HEK293 (cell line): ENCODE results near the gene TCEAL3.

Source experiments
- KLF8 ChIP-seq: fragments of 450-650 bp; formaldehyde crosslinking; IDR thresholded peaks from 2 replicates; pipeline ENCODE4 v1.5.1; 2016; ENCODE audit warnings: missing biosample characterization, missing genetic modification characterization
- WT1 ChIP-seq: fragments of 450-650 bp; formaldehyde crosslinking; IDR thresholded peaks from 2 replicates; pipeline ENCODE4 v1.5.1; 2016; ENCODE audit warnings: missing biosample characterization, missing genetic modification characterization
- ZNF121 ChIP-seq: fragments of 450-650 bp; formaldehyde crosslinking; IDR thresholded peaks from 2 replicates; pipeline ENCODE4 v1.5.1; 2016; ENCODE audit warnings: missing biosample characterization, missing genetic modification characterization
- ZNF133 ChIP-seq: fragments of 450-650 bp; formaldehyde crosslinking; IDR thresholded peaks from 2 replicates; pipeline ENCODE4 v1.5.1; 2016; ENCODE audit warnings: missing biosample characterization, missing genetic modification characterization
- ZNF311 ChIP-seq: fragments of 450-650 bp; formaldehyde crosslinking; IDR thresholded peaks from 2 replicates; pipeline ENCODE4 v1.5.1; 2017; ENCODE audit warnings: missing biosample characterization, missing genetic modification characterization, borderline replicate concordance
- ZNF629 ChIP-seq: fragments of 450-650 bp; formaldehyde crosslinking; IDR thresholded peaks from 2 replicates; pipeline ENCODE4 v1.5.1; 2017; ENCODE audit warnings: missing biosample characterization, missing genetic modification characterization
- ZNF747 ChIP-seq: fragments of 450-650 bp; formaldehyde crosslinking; IDR thresholded peaks from 2 replicates; pipeline ENCODE4 v1.5.1; 2016; ENCODE audit warnings: missing biosample characterization, missing genetic modification characterization
- TF ChIP-seq, protein P1 (sequence below): fragments of 450-650 bp; formaldehyde crosslinking; IDR thresholded peaks from 2 replicates; pipeline ENCODE4 v1.5.1; 2016; ENCODE audit warnings: missing biosample characterization, missing genetic modification characterization
- TF ChIP-seq, protein P2 (sequence below): fragments of 450-650 bp; formaldehyde crosslinking; IDR thresholded peaks from 2 replicates; pipeline ENCODE4 v1.5.1; 2016; ENCODE audit warnings: missing biosample characterization, missing genetic modification characterization
- TF ChIP-seq, protein P3 (sequence below): fragments of 450-650 bp; formaldehyde crosslinking; IDR thresholded peaks from 2 replicates; pipeline ENCODE4 v1.5.1; 2016; ENCODE audit warnings: missing biosample characterization, missing genetic modification characterization, borderline replicate concordance
- TF ChIP-seq, protein P4 (sequence below): fragments of 450-650 bp; formaldehyde crosslinking; IDR thresholded peaks from 2 replicates; pipeline ENCODE4 v1.5.1; 2017; ENCODE audit warnings: missing biosample characterization, missing genetic modification characterization
- TF ChIP-seq, protein P5 (sequence below): fragments of 450-650 bp; IDR thresholded peaks from 2 replicates; pipeline ENCODE4 v1.5.1; 2018; ENCODE audit warnings: missing biosample characterization, mild to moderate bottlenecking, missing genetic modification characterization
- TF ChIP-seq, protein P6 (sequence below): fragments of 450-650 bp; formaldehyde crosslinking; IDR thresholded peaks from 2 replicates; pipeline ENCODE4 v1.5.1; 2016; ENCODE audit warnings: missing biosample characterization, missing genetic modification characterization

DNA sequence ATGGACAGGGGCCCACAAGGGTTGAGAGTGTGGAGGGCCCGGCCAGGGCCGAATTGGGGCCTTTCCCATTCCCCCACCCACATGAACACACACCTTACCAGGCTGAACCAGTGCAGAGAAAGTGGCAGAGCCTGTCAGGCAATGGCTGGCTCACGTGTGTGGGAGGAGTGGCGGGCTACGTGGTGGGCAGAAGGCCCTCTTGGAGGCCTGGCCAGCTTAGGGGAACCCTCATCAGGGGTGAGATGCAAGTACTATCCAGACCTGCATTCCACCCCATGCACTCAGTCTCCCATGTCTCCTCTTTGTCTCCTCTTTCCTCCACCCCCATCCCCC is 21.5 kb upstream of the TCEAL3 start:
- TF ChIP-seq, protein P1, sequence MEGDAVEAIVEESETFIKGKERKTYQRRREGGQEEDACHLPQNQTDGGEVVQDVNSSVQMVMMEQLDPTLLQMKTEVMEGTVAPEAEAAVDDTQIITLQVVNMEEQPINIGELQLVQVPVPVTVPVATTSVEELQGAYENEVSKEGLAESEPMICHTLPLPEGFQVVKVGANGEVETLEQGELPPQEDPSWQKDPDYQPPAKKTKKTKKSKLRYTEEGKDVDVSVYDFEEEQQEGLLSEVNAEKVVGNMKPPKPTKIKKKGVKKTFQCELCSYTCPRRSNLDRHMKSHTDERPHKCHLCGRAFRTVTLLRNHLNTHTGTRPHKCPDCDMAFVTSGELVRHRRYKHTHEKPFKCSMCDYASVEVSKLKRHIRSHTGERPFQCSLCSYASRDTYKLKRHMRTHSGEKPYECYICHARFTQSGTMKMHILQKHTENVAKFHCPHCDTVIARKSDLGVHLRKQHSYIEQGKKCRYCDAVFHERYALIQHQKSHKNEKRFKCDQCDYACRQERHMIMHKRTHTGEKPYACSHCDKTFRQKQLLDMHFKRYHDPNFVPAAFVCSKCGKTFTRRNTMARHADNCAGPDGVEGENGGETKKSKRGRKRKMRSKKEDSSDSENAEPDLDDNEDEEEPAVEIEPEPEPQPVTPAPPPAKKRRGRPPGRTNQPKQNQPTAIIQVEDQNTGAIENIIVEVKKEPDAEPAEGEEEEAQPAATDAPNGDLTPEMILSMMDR (tag by site-specific recombination): no peak
- TF ChIP-seq, protein P2, sequence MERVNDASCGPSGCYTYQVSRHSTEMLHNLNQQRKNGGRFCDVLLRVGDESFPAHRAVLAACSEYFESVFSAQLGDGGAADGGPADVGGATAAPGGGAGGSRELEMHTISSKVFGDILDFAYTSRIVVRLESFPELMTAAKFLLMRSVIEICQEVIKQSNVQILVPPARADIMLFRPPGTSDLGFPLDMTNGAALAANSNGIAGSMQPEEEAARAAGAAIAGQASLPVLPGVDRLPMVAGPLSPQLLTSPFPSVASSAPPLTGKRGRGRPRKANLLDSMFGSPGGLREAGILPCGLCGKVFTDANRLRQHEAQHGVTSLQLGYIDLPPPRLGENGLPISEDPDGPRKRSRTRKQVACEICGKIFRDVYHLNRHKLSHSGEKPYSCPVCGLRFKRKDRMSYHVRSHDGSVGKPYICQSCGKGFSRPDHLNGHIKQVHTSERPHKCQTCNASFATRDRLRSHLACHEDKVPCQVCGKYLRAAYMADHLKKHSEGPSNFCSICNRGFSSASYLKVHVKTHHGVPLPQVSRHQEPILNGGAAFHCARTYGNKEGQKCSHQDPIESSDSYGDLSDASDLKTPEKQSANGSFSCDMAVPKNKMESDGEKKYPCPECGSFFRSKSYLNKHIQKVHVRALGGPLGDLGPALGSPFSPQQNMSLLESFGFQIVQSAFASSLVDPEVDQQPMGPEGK (tag by site-specific recombination): no peak
- TF ChIP-seq WT1 (tag by site-specific recombination) (no peak), ZNF133 (no peak), ZNF121 (tag by site-specific recombination) (no peak), KLF8 (no peak), ZNF311 (no peak), ZNF747 (tag by site-specific recombination) (no peak), ZNF629 (tag by site-specific recombination) (no peak)
- TF ChIP-seq, protein P3, sequence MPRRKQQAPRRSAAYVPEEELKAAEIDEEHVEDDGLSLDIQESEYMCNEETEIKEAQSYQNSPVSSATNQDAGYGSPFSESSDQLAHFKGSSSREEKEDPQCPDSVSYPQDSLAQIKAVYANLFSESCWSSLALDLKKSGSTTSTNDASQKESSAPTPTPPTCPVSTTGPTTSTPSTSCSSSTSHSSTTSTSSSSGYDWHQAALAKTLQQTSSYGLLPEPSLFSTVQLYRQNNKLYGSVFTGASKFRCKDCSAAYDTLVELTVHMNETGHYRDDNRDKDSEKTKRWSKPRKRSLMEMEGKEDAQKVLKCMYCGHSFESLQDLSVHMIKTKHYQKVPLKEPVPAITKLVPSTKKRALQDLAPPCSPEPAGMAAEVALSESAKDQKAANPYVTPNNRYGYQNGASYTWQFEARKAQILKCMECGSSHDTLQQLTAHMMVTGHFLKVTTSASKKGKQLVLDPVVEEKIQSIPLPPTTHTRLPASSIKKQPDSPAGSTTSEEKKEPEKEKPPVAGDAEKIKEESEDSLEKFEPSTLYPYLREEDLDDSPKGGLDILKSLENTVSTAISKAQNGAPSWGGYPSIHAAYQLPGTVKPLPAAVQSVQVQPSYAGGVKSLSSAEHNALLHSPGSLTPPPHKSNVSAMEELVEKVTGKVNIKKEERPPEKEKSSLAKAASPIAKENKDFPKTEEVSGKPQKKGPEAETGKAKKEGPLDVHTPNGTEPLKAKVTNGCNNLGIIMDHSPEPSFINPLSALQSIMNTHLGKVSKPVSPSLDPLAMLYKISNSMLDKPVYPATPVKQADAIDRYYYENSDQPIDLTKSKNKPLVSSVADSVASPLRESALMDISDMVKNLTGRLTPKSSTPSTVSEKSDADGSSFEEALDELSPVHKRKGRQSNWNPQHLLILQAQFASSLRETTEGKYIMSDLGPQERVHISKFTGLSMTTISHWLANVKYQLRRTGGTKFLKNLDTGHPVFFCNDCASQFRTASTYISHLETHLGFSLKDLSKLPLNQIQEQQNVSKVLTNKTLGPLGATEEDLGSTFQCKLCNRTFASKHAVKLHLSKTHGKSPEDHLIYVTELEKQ (tag by site-specific recombination): no peak
- TF ChIP-seq, protein P4, sequence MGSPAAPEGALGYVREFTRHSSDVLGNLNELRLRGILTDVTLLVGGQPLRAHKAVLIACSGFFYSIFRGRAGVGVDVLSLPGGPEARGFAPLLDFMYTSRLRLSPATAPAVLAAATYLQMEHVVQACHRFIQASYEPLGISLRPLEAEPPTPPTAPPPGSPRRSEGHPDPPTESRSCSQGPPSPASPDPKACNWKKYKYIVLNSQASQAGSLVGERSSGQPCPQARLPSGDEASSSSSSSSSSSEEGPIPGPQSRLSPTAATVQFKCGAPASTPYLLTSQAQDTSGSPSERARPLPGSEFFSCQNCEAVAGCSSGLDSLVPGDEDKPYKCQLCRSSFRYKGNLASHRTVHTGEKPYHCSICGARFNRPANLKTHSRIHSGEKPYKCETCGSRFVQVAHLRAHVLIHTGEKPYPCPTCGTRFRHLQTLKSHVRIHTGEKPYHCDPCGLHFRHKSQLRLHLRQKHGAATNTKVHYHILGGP (tag by site-specific recombination): no peak
- TF ChIP-seq, protein P5, sequence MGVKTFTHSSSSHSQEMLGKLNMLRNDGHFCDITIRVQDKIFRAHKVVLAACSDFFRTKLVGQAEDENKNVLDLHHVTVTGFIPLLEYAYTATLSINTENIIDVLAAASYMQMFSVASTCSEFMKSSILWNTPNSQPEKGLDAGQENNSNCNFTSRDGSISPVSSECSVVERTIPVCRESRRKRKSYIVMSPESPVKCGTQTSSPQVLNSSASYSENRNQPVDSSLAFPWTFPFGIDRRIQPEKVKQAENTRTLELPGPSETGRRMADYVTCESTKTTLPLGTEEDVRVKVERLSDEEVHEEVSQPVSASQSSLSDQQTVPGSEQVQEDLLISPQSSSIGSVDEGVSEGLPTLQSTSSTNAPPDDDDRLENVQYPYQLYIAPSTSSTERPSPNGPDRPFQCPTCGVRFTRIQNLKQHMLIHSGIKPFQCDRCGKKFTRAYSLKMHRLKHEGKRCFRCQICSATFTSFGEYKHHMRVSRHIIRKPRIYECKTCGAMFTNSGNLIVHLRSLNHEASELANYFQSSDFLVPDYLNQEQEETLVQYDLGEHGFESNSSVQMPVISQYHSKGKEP (tag by site-specific recombination): no peak
- TF ChIP-seq, protein P6, sequence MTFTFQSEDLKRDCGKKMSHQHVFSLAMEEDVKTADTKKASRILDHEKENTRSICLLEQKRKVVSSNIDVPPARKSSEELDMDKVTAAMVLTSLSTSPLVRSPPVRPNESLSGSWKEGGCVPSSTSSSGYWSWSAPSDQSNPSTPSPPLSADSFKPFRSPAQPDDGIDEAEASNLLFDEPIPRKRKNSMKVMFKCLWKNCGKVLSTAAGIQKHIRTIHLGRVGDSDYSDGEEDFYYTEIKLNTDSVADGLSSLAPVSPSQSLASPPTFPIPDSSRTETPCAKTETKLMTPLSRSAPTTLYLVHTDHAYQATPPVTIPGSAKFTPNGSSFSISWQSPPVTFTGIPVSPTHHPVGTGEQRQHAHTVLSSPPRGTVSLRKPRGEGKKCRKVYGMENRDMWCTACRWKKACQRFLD (tag by site-specific recombination): no peak
